Stimulated activated CD8-positive, alpha-beta memory T cell treated with anti-CD3 and anti-CD28 coated beads, Interleukin-12 subunit alpha, Interleukin-12 subunit beta, amount 100 ng/mL, for 24 hours (primary cell): Measurements from ENCODE around the gene THOC2.
"Not testable (repeated sequence)": the region's sequence is repeated elsewhere in the genome, so short reads cannot be mapped to it uniquely, and the experiment has no call there.

Experiments
- DNase-seq: peaks from one replicate; pipeline ENCODE4 v3.0.0-alpha.2; 2020; ENCODE audit errors: extremely low read depth

Gene THOC2

DNA sequence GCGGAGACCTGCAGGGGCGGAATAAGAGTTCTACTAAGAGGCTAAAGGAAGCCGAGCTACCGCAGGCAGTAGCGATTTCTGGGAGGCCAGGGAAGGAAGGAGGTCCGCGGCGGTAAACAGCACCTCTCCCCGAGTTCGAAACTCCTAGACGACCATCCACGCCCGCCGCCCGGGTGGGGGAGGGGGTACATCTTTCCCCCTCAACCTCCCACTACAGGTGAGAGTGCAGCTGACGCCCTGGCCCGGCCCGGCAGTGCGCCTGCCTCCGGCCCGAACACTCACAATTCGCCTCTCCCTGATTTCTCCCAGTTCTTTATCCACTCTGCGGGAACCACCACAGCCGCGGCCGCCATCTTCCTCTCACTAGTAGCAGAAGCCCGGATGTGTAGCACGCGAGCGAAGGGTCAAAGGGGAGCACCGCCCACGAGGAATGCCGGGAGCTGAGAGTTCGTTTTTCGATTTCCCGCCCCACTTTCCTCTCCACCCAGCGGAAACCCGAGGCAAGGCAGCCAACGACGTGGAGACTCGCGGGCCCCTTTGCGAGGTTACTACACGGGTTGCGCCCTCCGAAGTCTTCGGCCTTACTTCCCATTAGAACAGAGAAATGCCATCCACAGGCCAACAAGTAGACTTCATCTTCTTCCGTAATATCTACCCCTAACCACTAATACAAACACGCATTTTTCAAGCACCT is at the start of gene THOC2:
TSS of gene THOC2 (minus strand) at position 383 of the 694 bp plus-strand sequence. CDS start at position 353, 30 bp downstream.
- peak; percentile 48 for DNase-seq

- DNase-seq: not testable (repeated sequence)
Observed at GRCh38 chrX:123781786-123782185, 48.9 kb upstream of the THOC2 start.

DNA sequence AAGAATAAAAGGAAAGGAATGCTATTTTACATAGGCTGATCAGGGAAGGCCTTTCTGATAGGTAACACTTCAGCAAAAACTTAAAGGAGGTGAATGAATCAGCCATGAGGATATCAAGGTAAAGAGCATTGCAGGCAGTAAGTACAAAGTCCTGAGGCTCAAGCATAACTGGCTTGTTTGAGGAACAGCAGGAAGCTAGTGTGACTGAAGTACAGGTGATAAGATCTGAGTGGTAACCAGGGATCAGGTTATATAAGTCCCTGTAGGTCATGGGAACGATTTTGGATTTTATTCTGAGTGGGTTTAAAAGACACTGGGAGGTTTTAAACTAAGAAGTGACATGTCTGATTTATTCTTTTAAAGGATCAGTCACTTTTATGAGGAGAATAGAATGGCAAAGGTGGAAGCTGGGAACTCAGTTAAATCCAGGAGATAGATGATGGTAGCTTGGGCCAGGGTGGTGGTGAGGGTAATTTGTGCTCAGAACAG is 47.1 kb upstream of the THOC2 start:
- DNase-seq: no peak

GRCh38 chrX:123773258-123773988 is 40.6 kb upstream of the THOC2 start:
- no peak for DNase-seq

DNA sequence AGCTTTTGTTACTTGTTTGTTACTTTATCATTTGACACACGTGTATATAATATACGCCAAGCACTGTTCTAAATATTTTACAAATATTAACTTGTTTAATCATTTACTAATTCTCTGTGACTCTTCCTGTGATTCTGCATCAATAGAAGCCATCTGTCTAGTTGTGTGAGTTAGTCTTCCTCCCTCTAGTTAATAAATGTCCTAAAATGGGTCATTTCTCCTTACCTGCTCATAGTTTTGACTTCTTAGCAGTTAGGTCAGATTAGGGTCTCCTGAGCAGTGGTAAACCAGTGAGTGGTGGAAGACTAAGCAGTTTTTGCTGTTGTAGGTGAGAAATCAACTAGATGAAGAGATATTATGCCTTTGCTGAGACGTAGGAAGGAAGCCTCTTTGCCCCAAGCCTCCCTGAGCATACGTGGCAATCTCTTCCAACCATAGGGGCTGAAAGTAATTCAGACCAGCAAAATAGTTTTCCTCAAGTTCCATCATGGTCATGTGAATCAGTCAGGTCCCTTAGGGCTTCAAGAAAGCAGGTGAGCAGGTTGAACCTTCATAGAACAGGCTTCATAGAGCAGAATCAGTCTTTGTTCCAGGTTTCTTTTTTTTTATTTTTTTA is 38.7 kb upstream of the THOC2 start:
- DNase-seq: no peak

GRCh38 chrX:123764967-123765871 is 32.4 kb upstream of the THOC2 start:
- DNase-seq: peak; percentile 28

- DNase-seq: not testable (repeated sequence)
Observed at GRCh38 chrX:123759849-123760248, 27.0 kb upstream of the THOC2 start.

GRCh38 chrX:123757794-123758193 is 24.9 kb upstream of the THOC2 start:
- DNase-seq: not testable (repeated sequence)

DNA sequence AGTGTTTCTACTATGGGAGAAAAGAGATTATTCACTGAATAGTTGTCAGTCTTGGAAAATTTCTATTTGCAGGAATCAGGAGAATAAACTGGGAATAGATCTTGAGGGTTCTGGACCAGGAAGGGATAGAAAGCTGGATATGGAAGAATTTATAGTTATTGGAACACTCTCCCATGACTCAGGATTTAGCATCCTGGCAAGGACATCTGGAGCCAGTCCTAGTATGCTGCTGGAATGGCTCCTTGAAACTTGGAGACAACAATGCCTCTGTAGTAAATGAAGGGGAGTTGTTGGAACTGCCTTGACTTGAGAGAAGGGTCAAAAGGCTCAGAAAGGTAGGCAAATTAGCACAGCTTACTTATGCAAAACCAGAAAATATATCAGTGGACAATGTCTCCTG is 23.5 kb upstream of the THOC2 start:
- no peak for DNase-seq

- no peak for DNase-seq
Observed at GRCh38 chrX:123755107-123755506, 22.3 kb upstream of the THOC2 start.

DNA sequence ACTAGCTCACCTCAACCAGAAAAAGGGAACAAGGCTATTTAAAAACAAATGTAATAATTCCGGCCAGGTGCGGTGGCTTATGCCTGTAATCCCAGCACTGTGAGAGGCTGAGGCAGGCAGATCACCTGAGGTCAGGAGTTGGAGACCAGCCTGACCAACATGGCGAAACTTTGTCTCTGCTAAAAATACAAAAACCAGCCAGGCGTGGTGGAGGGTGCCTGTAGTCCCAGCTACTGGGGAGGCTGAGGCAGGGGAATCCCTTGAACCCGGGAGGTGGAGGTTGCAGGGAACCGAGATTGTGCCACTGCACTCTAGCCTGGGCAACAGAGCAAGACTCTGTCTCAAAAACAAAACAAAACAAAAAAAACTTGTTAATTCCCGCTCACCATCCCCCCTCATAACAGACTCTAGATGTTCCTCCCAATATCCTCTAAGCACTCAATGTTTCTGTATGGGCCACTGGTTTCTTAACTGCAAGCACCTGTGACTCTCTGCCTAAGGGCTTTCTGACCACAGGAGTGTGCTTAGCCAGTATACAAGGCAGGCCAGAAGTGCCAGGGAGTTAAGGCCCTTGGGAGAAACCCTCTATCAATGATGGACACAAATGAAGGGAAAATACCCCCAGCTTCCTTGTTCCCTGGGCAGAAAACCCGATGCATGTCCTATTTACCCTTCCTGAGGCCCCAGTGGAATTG is 21.0 kb upstream of the THOC2 start:
- no peak for DNase-seq

DNA sequence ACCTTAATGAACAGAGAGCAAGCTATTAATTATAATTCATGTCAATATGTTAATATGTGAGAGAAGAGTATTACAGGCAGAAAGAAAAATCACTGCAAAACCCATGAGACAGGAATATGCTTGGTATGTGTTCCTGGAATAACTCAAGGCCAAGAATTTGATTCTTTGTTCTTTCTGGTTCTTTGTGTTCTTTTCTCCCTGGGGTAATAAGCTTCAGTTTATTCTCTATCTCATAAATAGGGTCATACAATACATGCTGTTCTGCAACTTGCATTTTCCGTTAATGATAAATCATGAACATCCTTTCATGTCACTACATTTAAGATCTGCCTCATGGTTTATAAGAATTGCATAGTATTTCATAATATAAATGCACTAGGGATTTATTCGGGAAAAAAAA is 16.8 kb upstream of the THOC2 start:
- DNase-seq: no peak

DNA sequence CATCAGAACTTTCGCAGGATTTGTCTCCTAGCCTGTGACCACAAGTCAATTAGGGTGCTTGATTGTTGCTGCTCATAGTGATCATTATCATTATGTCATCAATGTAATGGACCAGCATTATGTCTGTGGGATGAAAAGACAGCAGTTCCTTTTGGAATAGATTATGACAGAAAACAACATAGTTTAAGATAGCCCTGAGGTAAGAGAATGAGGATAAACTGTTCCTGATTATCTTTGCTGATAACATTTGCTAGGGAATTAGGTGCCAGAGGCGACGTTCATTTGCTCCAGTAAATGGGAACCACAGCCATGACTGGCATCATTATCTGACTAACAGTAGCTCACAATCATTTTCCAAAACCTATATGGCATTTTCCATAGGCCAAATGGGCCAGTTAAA is 12.7 kb upstream of the THOC2 start:
- DNase-seq: no peak

GRCh38 chrX:123743312-123743711 is 10.5 kb upstream of the THOC2 start:
- no peak for DNase-seq

DNA sequence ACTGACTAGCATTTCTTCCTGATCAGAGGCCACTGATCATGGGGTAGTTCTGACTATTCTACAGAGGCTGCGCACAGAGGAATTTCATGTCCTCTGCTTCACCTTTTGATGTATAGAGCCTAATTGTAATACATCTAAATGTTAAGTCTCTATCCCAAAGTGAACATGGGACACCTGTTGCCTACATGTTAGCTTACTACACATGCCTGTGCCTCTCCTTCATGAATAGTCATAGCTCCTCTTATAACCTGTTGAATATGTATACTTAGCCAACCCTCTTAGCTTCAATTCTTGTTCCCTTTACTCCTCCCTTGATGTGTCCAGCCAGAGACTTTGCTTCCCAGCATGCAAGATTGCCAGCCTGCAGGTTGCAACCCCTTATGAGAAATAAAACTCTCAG is 9.6 kb upstream of the THOC2 start:
- DNase-seq: no peak

GRCh38 chrX:123740536-123740935 is 7.7 kb upstream of the THOC2 start:
- DNase-seq: no peak

GRCh38 chrX:123740006-123740405 is 7.2 kb upstream of the THOC2 start:
- DNase-seq: no peak

DNA sequence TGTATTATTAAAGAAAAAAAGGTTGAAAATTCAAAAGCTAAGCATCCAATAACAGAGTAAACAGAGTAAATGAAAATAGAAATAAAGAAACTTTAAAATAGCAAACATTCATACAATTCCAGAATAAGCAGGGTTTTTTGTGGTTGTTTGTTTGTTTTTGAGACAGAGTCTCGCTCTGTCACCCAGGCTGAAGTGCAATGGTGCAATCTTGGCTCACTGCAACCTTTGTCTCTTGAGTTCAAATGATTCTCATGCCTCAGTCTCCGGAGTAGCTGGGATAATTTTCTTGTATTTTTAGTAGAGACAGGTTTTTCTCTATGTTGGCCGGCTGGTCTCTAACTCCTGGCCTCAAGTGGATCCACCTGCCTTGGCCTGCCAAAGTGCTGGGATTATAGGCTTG is 6.6 kb upstream of the THOC2 start:
- no peak for DNase-seq

GRCh38 chrX:123738378-123738940 is 5.6 kb upstream of the THOC2 start:
- DNase-seq: no peak

GRCh38 chrX:123736333-123736921 is 3.6 kb upstream of the THOC2 start:
- DNase-seq: no peak
